ENCODE data around the gene CYP26C1.

DNA sequence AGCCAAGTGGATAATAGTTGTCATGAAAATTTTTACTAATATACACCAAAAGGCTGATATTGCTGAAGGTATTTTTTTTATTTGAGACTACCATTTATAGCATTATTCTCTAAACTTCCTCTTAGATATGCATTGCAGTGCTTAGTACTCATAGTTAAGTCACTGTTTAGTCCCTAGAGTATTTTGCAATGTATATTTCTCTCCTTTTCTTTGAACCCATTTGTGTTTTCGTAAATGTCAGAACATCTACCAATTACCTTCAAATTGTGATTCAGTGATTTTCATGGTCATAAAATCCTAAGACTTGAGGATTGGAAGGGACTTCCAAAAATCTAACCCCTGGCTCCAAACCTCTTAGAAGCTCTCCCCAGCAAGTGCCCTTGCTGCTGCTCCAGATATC lies 21.5 kb upstream of the CYP26C1 start:
- TF ChIP-seq CTCF (IDR thresholded peaks at IDR 0.05; ENCODE audit: insufficient read depth, low read length) = no peak
- TF ChIP-seq POLR2AphosphoS5 (IDR thresholded peaks at IDR 0.05; ENCODE audit: low read depth) = no peak
